WTC11 (cell line): ENCODE results near the gene ILF3. TPM values are rescaled to one million over a fixed set of nuclear protein-coding genes. Genes with fewer than 3 reads are reported as not detected.

ENCODE experiments used
- ATAC-seq: fragments of 200-7000 bp; cut with Tn5 transposase; 2 replicates; pipeline ENCODE4 v1.10.0; 2021; ENCODE audit warnings: mild to moderate bottlenecking, moderate library complexity
- CTCF ChIA-PET: fragments of 300-600 bp; sonication (Branson Sonifier 250); formaldehyde crosslinking; loops from one replicate; lab custom pipeline; 2021; ENCODE audit warnings: antibody characterized with exemption; lab: Charles Lee
- POLR2A ChIA-PET: fragments of 350-600 bp; sonication (Branson Sonifier 250); formaldehyde crosslinking; loops from one replicate; lab custom pipeline; 2021; ENCODE audit warnings: antibody characterized with exemption; lab: Charles Lee
- DNase-seq: peaks from one replicate; pipeline ENCODE4 v3.0.0; 2021; ENCODE audit warnings: low spot score
- H3K27ac Mint-ChIP-seq: 2 replicates; pipeline ENCODE4 v1.8.0; 2021; ENCODE audit warnings: mixed read lengths
- H3K27me3 Mint-ChIP-seq: 2 replicates; pipeline ENCODE4 v1.8.0; 2021; ENCODE audit warnings: low read depth, mild to moderate bottlenecking, moderate library complexity, mixed read lengths
- H3K36me3 Mint-ChIP-seq: 2 replicates; pipeline ENCODE4 v1.8.0; 2021; ENCODE audit warnings: mixed read lengths
- H3K4me1 Mint-ChIP-seq: 2 replicates; pipeline ENCODE4 v1.8.0; 2022; ENCODE audit warnings: mixed read lengths
- H3K4me3 Mint-ChIP-seq: 2 replicates; pipeline ENCODE4 v1.8.0; 2021; ENCODE audit warnings: mild to moderate bottlenecking, moderate library complexity, mixed read lengths
- H3K9me3 Mint-ChIP-seq: 2 replicates; pipeline ENCODE4 v1.8.0; 2021; ENCODE audit warnings: mixed read lengths
- AR ChIP-seq: fragments of 250-450 bp; sonication (Bioruptor Pico); IDR thresholded peaks from 2 replicates; pipeline ENCODE4 v1.9.0; 2021; ENCODE audit warnings: mild to moderate bottlenecking
- ARID4B ChIP-seq: sonication (generic); formaldehyde crosslinking; IDR thresholded peaks from 2 replicates; pipeline ENCODE4 v1.8.0; 2023; ENCODE audit warnings: missing genetic modification reagents, mild to moderate bottlenecking, borderline replicate concordance
- ATF3 ChIP-seq: sonication (generic); formaldehyde crosslinking; conservative IDR thresholded peaks from 2 replicates; pipeline ENCODE4 v1.8.1; 2022; ENCODE audit warnings: mild to moderate bottlenecking, missing genetic modification reagents
- CREM ChIP-seq: sonication (generic); formaldehyde crosslinking; IDR thresholded peaks from 2 replicates; pipeline ENCODE4 v1.8.1; 2022; ENCODE audit warnings: mild to moderate bottlenecking, missing genetic modification reagents, moderate library complexity
- FOXP1 ChIP-seq: sonication (generic); formaldehyde crosslinking; IDR thresholded peaks from 2 replicates; pipeline ENCODE4 v1.8.0; 2022; ENCODE audit warnings: missing genetic modification reagents, mild to moderate bottlenecking, moderate library complexity, borderline replicate concordance
- HMGA2 ChIP-seq: fragments of 250-450 bp; sonication (Bioruptor Pico); IDR thresholded peaks from 2 replicates; pipeline ENCODE4 v1.4.0; 2021; ENCODE audit warnings: mild to moderate bottlenecking, moderate library complexity
- JAZF1 ChIP-seq: fragments of 250-450 bp; sonication (Bioruptor Pico); IDR thresholded peaks from 2 replicates; pipeline ENCODE4 v1.9.0; 2021; ENCODE audit warnings: moderate library complexity, mild to moderate bottlenecking, inconsistent platforms
- MLX ChIP-seq: sonication (generic); formaldehyde crosslinking; IDR thresholded peaks from 2 replicates; pipeline ENCODE4 v1.8.1; 2023; ENCODE audit warnings: mild to moderate bottlenecking, missing genetic modification reagents, moderate library complexity
- PREB ChIP-seq: sonication (generic); formaldehyde crosslinking; IDR thresholded peaks from 2 replicates; pipeline ENCODE4 v1.8.1; 2022; ENCODE audit warnings: mild to moderate bottlenecking, missing genetic modification reagents, moderate library complexity, borderline replicate concordance
- SMAD4 ChIP-seq: sonication (generic); formaldehyde crosslinking; IDR thresholded peaks from 2 replicates; pipeline ENCODE4 v1.8.0; 2022; ENCODE audit warnings: mild to moderate bottlenecking, missing genetic modification reagents
- TP53 ChIP-seq: sonication (generic); formaldehyde crosslinking; IDR thresholded peaks from 2 replicates; pipeline ENCODE4 v1.8.1; 2023; ENCODE audit warnings: mild to moderate bottlenecking, missing genetic modification reagents
- ZNF121 ChIP-seq: sonication (generic); formaldehyde crosslinking; IDR thresholded peaks from 2 replicates; pipeline ENCODE4 v1.8.0; 2023; ENCODE audit warnings: missing genetic modification reagents
- ZNF281 ChIP-seq: sonication (generic); formaldehyde crosslinking; IDR thresholded peaks from 2 replicates; pipeline ENCODE4 v1.8.0; 2023; ENCODE audit warnings: mild to moderate bottlenecking, missing genetic modification reagents
- ZNF317 ChIP-seq: sonication (generic); formaldehyde crosslinking; IDR thresholded peaks from 2 replicates; pipeline ENCODE4 v1.8.1; 2023; ENCODE audit warnings: low read depth, mild to moderate bottlenecking, moderate library complexity, missing genetic modification reagents, borderline replicate concordance
- ZNF423 ChIP-seq: fragments of 250-450 bp; sonication (Bioruptor Pico); IDR thresholded peaks from 2 replicates; pipeline ENCODE4 v2.1.2; 2022; ENCODE audit warnings: mild to moderate bottlenecking, moderate library complexity
- ZNF671 ChIP-seq: fragments of 250-450 bp; sonication (Bioruptor Pico); IDR thresholded peaks from 2 replicates; pipeline ENCODE4 v1.8.0; 2021; ENCODE audit warnings: mild to moderate bottlenecking
- total RNA-seq: library from RNA; stranded (reverse); gene quantifications from 3 replicates; pipeline ENCODE4 v1.2.3, GENCODE V29; 2021

ILF3 gene
- total RNA-seq, 1 experiment from 2014 or later = 659 TPM

- ChIA-PET POLR2A (no interaction called here), CTCF (interaction anchor here (2.0 kb wide), 1 partner anchor 13 kb away, joined by 10 read pairs; no protein-coding TSS in a partner anchor)
- no peaks in the 10 kb centered on the region for H3K4me1 Mint-ChIP-seq
- TF ChIP-seq JAZF1 (CRISPR knock-in tag) = no peak
- TF ChIP-seq FOXP1 = 0 out of 2 replicates have a peak, but pooled peaks have one; percentile 2
- H3K36me3 Mint-ChIP-seq = peaks cover 85% of the 10 kb centered on the region
- DNase-seq = no peak
- no peak overlapping the region for H3K4me3 Mint-ChIP-seq
- ATAC-seq = no peak
- H3K27me3 Mint-ChIP-seq = no peaks in the 10 kb centered on the region
- no peaks in the 10 kb centered on the region for H3K9me3 Mint-ChIP-seq
- H3K27ac Mint-ChIP-seq = no peak overlapping the region
Observed at GRCh38 chr19:10686193-10686592, 32.0 kb downstream of the ILF3 start.

GRCh38 chr19:10686661-10687517 lies 32.7 kb downstream of the ILF3 start:
- H3K27me3 Mint-ChIP-seq = no peaks in the 10 kb centered on the region
- no peaks in the 10 kb centered on the region for H3K4me1 Mint-ChIP-seq
- no peak for TF ChIP-seq ZNF281 (CRISPR knock-in tag)
- CTCF ChIA-PET = interaction anchor here (2.0 kb wide), 1 partner anchor 12 kb away, joined by 10 read pairs; no protein-coding TSS in a partner anchor
- peak overlapping the region; percentile 82 for H3K27ac Mint-ChIP-seq
- no peaks in the 10 kb centered on the region for H3K9me3 Mint-ChIP-seq
- POLR2A ChIA-PET = no interaction called here
- DNase-seq (no peak), ATAC-seq (no peak)
- H3K36me3 Mint-ChIP-seq = peaks cover 85% of the 10 kb centered on the region
- H3K4me3 Mint-ChIP-seq = no peak overlapping the region

GRCh38 chr19:10687518-10688288 lies 33.6 kb downstream of the ILF3 start:
- Mint-ChIP-seq H3K27ac (no peak overlapping the region), H3K4me3 (no peak overlapping the region), H3K4me1 (peaks cover 3% of the 10 kb centered on the region)
- TF ChIP-seq CREM (CRISPR knock-in tag) (no peak), TP53 (no peak), ZNF671 (CRISPR knock-in tag) (no peak), ATF3 (no peak), ZNF121 (CRISPR knock-in tag) (no peak), SMAD4 (no peak), ARID4B (CRISPR knock-in tag) (no peak), PREB (no peak), AR (CRISPR knock-in tag) (no peak), ZNF423 (no peak), ZNF317 (no peak), JAZF1 (CRISPR knock-in tag) (no peak), MLX (CRISPR knock-in tag) (no peak), HMGA2 (CRISPR knock-in tag) (no peak)
- TF ChIP-seq, all 79 proteins: peak for 0
- no peaks in the 10 kb centered on the region for H3K9me3 Mint-ChIP-seq
- H3K27me3 Mint-ChIP-seq = no peaks in the 10 kb centered on the region
- ChIA-PET CTCF (interaction anchor here (1.9 to 2.0 kb wide), 2 partner anchors 12 kb away, joined by 10 to 12 read pairs; no protein-coding TSS in a partner anchor), POLR2A (interaction anchor here (0.5 to 0.6 kb wide), 2 partner anchors 29 to 259 kb away, joined by 3 read pairs; no protein-coding TSS in a partner anchor)
- peaks cover 81% of the 10 kb centered on the region for H3K36me3 Mint-ChIP-seq
- no peak for ATAC-seq
- DNase-seq = no peak
